GM12801 (cell line): ENCODE data around the gene PMM1.

Experiments
- CTCF ChIP-seq: IDR thresholded peaks from one replicate; pipeline ENCODE4 v1.5.1; 2011; ENCODE audit warnings: control low read depth; ENCODE audit not compliant: insufficient read length; ENCODE audit errors: extremely low read depth

The PMM1 gene

GRCh38 chr22:41565403-41566054 lies 24.1 kb downstream of the PMM1 start:
- no peak for TF ChIP-seq CTCF

GRCh38 chr22:41564563-41564962 lies 25.1 kb downstream of the PMM1 start:
- no peak for TF ChIP-seq CTCF

GRCh38 chr22:41563051-41563711 lies 26.5 kb downstream of the PMM1 start:
- no peak for TF ChIP-seq CTCF

GRCh38 chr22:41562461-41562860 lies 27.2 kb downstream of the PMM1 start:
- TF ChIP-seq CTCF: no peak

- no peak for TF ChIP-seq CTCF
Observed at GRCh38 chr22:41561788-41562187, 27.9 kb downstream of the PMM1 start.

- no peak for TF ChIP-seq CTCF
Observed at GRCh38 chr22:41561335-41561734, 28.3 kb downstream of the PMM1 start.

GRCh38 chr22:41560095-41560471 lies 29.6 kb downstream of the PMM1 start:
- TF ChIP-seq CTCF: no peak
